Stimulated activated CD4-positive, alpha-beta T cell treated with anti-CD3 and anti-CD28 coated beads, TNF-alpha, amount 100 ng/mL, for 48 hours (primary cell): ENCODE results near the gene LRMDA.

Experiments
- DNase-seq, 3 donors: peaks; one replicate each; pipeline ENCODE4 v3.0.0-alpha.2; 2020; ENCODE audit warnings: low read depth in 3 of 3

The LRMDA gene

GRCh38 chr10:75431180-75432111, at the start of gene LRMDA:
LRMDA (plus strand) TSS chr10:75431624.
- no peak for DNase-seq

- DNase-seq, result no peak
Observed at GRCh38 chr10:75386128-75386527, 45.3 kb upstream of the LRMDA start.

GRCh38 chr10:75388082-75388481, 43.3 kb upstream of the LRMDA start:
- no peak for DNase-seq

- no peak for DNase-seq
Observed at GRCh38 chr10:75390178-75390577, 41.2 kb upstream of the LRMDA start.

- DNase-seq, result no peak
Observed at GRCh38 chr10:75392271-75392670, 39.2 kb upstream of the LRMDA start.

DNA sequence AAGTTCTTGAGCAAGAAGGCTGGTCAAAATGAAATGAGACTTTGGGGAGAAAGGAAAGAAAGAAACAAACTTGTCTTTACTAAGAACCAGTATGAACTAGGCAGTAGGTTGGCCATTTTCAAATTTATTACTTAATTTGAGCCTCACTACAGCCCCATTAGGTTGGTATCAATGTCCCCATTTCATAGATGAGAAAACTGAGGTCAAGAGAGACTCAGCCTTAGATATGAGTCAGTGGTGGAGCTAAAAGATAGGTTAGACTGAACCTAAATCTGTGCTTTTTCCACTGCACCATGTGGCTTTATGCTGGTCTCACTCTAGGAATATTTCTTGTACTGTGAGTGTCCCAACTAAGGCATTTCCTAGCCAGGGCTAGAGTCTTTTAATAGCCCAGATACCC, 38.7 kb upstream of the LRMDA start:
- no peak for DNase-seq

- no peak for DNase-seq
Observed at GRCh38 chr10:75394221-75394620, 37.2 kb upstream of the LRMDA start.

GRCh38 chr10:75395066-75395931, 36.1 kb upstream of the LRMDA start:
- DNase-seq, result no peak

DNA sequence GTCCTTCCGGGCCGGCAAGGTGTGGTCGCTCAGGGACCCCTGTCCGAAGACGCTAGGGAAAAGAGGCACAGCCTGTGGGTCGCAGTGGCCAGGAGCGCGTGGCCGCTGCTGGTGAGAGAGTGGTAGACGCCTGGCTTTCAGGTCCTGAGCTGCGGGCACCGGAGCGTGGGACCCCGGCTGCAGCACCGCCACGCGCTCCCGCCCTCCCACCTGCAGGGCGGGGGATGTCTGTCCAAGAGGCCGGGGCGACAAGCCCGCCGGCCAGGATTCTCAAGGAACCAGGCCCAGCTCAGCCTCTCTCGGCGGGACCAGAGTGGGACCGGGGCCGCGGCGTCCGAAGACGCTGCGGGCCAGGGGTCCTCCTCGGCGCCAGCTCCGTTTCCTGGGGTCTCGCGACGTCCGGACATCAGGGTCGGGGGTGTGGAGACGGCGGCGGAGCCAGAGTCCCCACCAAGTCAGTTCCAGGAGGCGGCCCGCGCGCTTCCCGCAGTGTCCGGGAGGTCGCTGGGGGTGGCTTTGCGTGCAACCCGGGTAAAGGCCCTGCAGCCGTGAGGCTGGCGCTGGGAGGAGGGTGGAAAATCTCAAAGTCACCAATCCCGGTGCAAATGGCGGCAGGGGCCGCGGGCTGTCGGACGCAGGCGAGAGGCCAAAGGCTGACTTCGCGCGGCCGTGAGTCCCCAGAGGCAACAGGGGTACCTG, 35.3 kb upstream of the LRMDA start:
- no peak for DNase-seq

GRCh38 chr10:75396631-75397495, 34.6 kb upstream of the LRMDA start:
- no peak for DNase-seq

DNA sequence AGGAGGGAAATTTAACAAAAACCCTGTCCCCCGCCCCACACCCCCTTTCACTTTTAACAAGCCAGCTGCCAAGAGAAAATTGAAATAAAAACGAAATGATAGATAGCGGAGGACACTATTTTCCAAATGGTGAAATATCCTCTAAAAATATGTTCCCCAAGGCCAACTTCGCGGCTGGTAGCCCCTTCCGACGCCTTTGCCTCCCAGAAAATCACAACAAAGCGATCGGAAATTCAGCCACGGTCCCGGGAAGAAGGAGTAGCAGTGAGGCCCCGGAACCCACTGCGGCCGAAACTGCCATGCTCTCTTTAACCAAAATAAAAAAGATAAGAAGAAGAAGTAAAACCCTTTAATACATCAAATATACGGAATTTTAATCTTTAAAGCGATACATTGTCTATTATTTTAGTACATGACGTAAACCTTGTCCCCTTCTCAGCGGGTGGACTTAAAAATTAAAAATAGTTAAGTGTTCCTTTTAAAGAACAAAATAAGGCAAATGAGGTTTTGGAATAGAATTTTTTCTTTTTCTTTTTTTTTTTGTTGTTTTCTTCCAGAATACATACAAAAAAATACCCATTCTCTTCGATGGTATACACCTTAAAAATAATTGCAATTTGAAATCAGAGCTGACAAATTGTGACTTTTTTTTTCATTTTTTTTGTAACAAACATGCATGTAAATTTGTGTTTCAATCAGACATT, 33.8 kb upstream of the LRMDA start:
- DNase-seq, result no peak

DNA sequence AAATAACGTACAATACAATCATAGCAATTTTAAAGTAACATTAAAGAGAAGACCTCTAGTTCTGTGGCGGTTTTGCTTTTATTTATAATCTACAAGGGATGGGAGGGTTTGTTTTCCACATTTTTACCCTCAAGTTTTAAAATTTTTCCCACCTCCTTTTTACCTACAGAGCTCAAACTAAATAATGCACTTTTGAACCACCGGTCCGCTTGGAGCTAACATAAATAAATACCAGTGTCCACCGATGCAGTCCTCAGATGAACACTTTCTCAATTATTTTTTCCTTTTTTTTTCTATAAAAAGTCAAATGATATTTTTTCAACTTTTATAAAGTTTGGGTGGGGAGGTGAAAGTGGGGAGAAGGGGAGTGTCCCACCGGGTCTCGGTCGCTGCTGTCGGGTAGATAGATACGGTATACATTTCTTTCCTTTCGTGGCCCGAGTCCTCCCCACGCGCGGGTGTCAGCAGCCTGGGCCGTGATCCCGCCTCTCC, 33.2 kb upstream of the LRMDA start:
- no peak for DNase-seq

- no peak for DNase-seq
Observed at GRCh38 chr10:75398692-75399460, 32.5 kb upstream of the LRMDA start.

GRCh38 chr10:75399461-75400162, 31.8 kb upstream of the LRMDA start:
- no peak for DNase-seq

DNA sequence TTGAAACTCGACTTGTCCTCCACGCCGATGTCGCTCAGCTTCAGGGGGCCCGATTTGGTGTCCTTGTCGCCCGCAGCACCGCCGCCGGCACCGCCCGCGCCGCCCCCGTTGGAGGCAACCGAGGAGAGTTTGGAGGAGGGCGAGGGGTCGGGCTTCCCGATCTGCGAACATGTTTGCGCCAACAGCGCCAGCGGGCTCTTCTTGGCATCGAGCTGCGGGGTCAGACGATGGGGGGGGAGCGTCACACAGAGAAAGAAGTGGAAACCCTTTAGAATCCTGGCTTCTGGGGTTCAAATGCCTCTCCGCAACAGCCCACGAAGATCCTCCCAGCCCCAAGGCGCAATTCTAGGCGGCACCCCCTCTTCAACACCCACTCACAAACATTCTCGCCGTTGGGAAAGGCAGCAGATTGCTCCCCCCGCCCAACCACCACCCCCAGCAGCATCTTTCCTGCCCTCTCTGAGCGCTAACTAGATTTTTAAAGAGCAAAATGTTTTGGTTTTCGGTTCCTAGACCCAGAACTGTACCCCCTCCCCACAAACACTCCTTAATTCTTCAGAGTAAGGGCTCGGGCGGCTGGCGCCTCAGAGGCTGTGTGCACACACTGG, 31.2 kb upstream of the LRMDA start:
- no peak for DNase-seq

DNA sequence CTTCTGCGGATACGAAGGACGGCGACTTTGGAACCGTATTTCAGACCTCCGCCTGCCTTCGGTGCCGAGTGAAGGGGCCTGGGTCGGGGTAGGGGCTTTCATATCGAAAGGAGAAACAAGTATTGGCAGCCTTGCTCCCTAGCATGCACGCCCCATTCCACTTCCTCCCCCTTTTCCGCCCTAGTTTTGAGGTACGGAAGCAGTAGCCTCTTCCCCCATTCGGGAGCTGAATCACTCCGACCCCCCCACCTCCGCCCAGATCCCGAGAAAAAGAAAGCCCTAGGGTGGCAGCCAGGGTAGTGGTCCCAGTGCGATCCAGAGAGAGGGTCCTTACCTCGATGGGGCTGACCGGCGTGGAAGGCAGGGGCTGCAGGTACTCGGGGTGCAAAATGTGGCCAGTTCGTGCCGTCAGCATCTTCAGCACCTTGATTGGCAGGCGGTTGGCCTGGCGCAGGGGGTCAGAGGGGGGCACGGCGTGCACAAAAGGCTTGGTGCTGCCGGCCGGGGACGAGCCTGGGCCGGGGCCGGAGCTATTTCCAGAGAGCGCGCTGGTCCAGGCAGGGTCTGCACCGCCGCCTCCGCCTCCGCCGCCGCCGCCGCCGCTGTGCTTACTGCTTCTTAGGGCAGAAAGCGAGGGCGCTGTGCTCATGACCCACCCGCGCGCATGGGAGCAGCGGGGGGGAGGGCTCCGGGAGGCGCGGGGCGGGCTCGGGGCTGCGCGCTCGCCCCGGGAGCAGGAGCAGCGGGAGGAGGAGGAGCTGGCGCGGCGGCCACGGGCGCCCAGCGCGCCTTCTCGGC, 30.5 kb upstream of the LRMDA start:
- DNase-seq, result no peak
